HepG2 (cell line): ENCODE results near the gene TBC1D22A. TPM values are rescaled to one million over a fixed set of nuclear protein-coding genes. Genes with fewer than 3 reads are reported as not detected.

Source experiments
- AHR ChIP-seq: IDR thresholded peaks from 2 replicates; pipeline ENCODE4 v1.6.1; 2018; ENCODE audit warnings: missing genetic modification reagents, missing compliant biosample characterization
- ARHGAP35 ChIP-seq: sonication (generic); formaldehyde crosslinking; IDR thresholded peaks from 2 replicates; pipeline ENCODE4 v1.9.0; 2022; ENCODE audit warnings: mild to moderate bottlenecking, inconsistent platforms, moderate library complexity, missing genetic modification reagents, borderline replicate concordance
- ATF4 ChIP-seq, 2 experiments: fragments of 450-650 bp in 1 of 2; sonication (generic) in 1 of 2; formaldehyde crosslinking; IDR thresholded peaks; 2 replicates each; pipeline versions ENCODE4 v1.5.0 to v1.8.0; 2020 to 2022; ENCODE audit warnings: mild to moderate bottlenecking in 1 of 2, missing genetic modification reagents in 1 of 2
- BHLHE40 ChIP-seq: IDR thresholded peaks from 2 replicates; pipeline ENCODE4 v1.6.1; 2011; ENCODE audit warnings: low read length, improper control_type of control experiment
- MYNN ChIP-seq: sonication (generic); formaldehyde crosslinking; IDR thresholded peaks from 2 replicates; pipeline ENCODE4 v1.4.0; 2020; ENCODE audit warnings: mild to moderate bottlenecking, low read depth, missing genetic modification reagents
- SMYD3 ChIP-seq: sonication (generic); formaldehyde crosslinking; IDR thresholded peaks from 2 replicates; pipeline ENCODE4 v1.8.1; 2023; ENCODE audit warnings: mild to moderate bottlenecking, missing genetic modification reagents
- SP5 ChIP-seq: IDR thresholded peaks from 2 replicates; pipeline ENCODE4 v1.6.1; 2016; ENCODE audit warnings: low read depth, borderline replicate concordance
- STAT6 ChIP-seq: sonication (generic); formaldehyde crosslinking; IDR thresholded peaks from 2 replicates; pipeline ENCODE4 v1.4.0; 2020; ENCODE audit warnings: missing genetic modification reagents, mild to moderate bottlenecking, borderline replicate concordance
- TCF7 ChIP-seq: sonication (generic); IDR thresholded peaks from 2 replicates; pipeline ENCODE4 v1.6.1; 2016; ENCODE audit warnings: antibody characterized with exemption, low read depth
- THAP11 ChIP-seq: IDR thresholded peaks from 2 replicates; pipeline ENCODE4 v1.6.1; 2016; ENCODE audit warnings: missing biosample characterization, missing genetic modification reagents
- U2AF1 ChIP-seq: fragments of 200-400 bp; formaldehyde crosslinking; optimal IDR thresholded peaks from 2 replicates; pipeline ENCODE3; 2017; ENCODE audit warnings: mild to moderate bottlenecking, low read depth, low read length
- YY1 ChIP-seq: IDR thresholded peaks from 2 replicates; pipeline ENCODE4 v1.6.1; 2011; ENCODE audit warnings: low read length, low read depth, moderate library complexity, mild to moderate bottlenecking; ENCODE audit not compliant: insufficient read depth, insufficient replicate concordance
- ZBTB1 ChIP-seq: sonication (generic); formaldehyde crosslinking; IDR thresholded peaks from 2 replicates; pipeline ENCODE4 v1.4.0; 2020; ENCODE audit warnings: missing genetic modification reagents, borderline replicate concordance
- ZNF207 ChIP-seq: fragments of 450-650 bp; IDR thresholded peaks from 2 replicates; pipeline ENCODE4 v1.6.1; 2016; ENCODE audit warnings: antibody characterized with exemption, borderline replicate concordance
- ZNF317 ChIP-seq: sonication (generic); formaldehyde crosslinking; IDR thresholded peaks from 2 replicates; pipeline ENCODE4 v1.5.0; 2020; ENCODE audit warnings: mild to moderate bottlenecking, missing genetic modification reagents
- ZNF44 ChIP-seq: sonication (generic); formaldehyde crosslinking; IDR thresholded peaks from 2 replicates; pipeline ENCODE4 v1.5.1; 2020; ENCODE audit warnings: mild to moderate bottlenecking, missing genetic modification reagents
- ZNF598 ChIP-seq: sonication (generic); formaldehyde crosslinking; IDR thresholded peaks from 2 replicates; pipeline ENCODE4 v1.5.1; 2020; ENCODE audit warnings: mild to moderate bottlenecking, missing genetic modification reagents, borderline replicate concordance
- ZNF639 ChIP-seq: conservative IDR thresholded peaks from 2 replicates; pipeline ENCODE4 v1.6.1; 2018; ENCODE audit warnings: missing genetic modification reagents
- ZNF687 ChIP-seq: sonication (generic); formaldehyde crosslinking; IDR thresholded peaks from 2 replicates; pipeline ENCODE4 v1.5.1; 2020; ENCODE audit warnings: mild to moderate bottlenecking, missing genetic modification reagents, moderate library complexity
- ZNF724P ChIP-seq: sonication (generic); formaldehyde crosslinking; IDR thresholded peaks from 2 replicates; pipeline ENCODE4 v1.8.0; 2022; ENCODE audit warnings: missing genetic modification reagents, borderline replicate concordance
- polyA plus RNA-seq, 8 experiments: library from polyadenylated mRNA; depleted of rRNA in 3 of 8; stranded (reverse) in 7 of 8; unstranded in 1 of 8; fragments of >200 nt; fragmentation: Illumina TruSeq in 4 of 8; extraction: Trizol in 4 of 8; gene quantifications; 2 replicates each; pipeline versions ENCODE4 v1.2.1 to v1.2.3, GENCODE V29; 2011 to 2016; ENCODE audit warnings: low read depth in 4 of 8, missing spikeins in 1 of 8, mixed read lengths in 1 of 8; ENCODE audit not compliant: insufficient read depth in 1 of 8
- total RNA-seq, 5 experiments: library from RNA; depleted of rRNA; stranded (reverse); fragments of >200 nt; fragmentation: Illumina TruSeq; extraction: Trizol; gene quantifications; 2 replicates each; pipeline ENCODE4 v1.2.3, GENCODE V29; 2016; ENCODE audit warnings: low read depth in 1 of 5

Gene TBC1D22A
- total and polyA plus RNA-seq, 2 of the 13 experiments (the other 11 are each of a cell fraction or from before 2014, with no cell fraction given), result 17.3 to 18.0 TPM

- peak; percentile 48 for TF ChIP-seq YY1
- TF ChIP-seq ZNF687 (CRISPR knock-in tag), result peak; percentile 97
- TF ChIP-seq STAT6 (CRISPR knock-in tag), result peak; percentile 44; the same call in 1 of the 2 replicates
- TF ChIP-seq ARHGAP35 (CRISPR knock-in tag), result peak; percentile 75
- peak; percentile 93 for TF ChIP-seq THAP11 (CRISPR knock-in tag)
- TF ChIP-seq AHR (CRISPR knock-in tag), result 0 out of 2 replicates have a peak, but pooled peaks have one; percentile 60
- peak; percentile 69 for TF ChIP-seq BHLHE40
- TF ChIP-seq ZNF598 (CRISPR knock-in tag), result peak; percentile 81
- peak; percentile 77 for TF ChIP-seq ZNF317
- no peak for TF ChIP-seq TCF7
- TF ChIP-seq ZNF207, result no peak
- no peak; a peak in 2 of 4 replicates for TF ChIP-seq ATF4 (CRISPR knock-in tag; IDR thresholded peaks at IDR 0.05)
- TF ChIP-seq SMYD3 (CRISPR knock-in tag), result no peak; the same call in 1 of the 2 replicates
- TF ChIP-seq U2AF1, result peak; percentile 69
- no peak for TF ChIP-seq MYNN (CRISPR knock-in tag)
- peak; percentile 20; the same call in 1 of the 2 replicates for TF ChIP-seq SP5 (CRISPR knock-in tag)
- TF ChIP-seq ZNF639 (CRISPR knock-in tag), result peak; percentile 87
- peak; percentile 38; the same call in 1 of the 2 replicates for TF ChIP-seq ZNF44 (CRISPR knock-in tag)
- no peak for TF ChIP-seq ZBTB1 (CRISPR knock-in tag)
- no peak for TF ChIP-seq ZNF724P (CRISPR knock-in tag)
Observed at GRCh38 chr22:46762238-46763050, at the start of gene TBC1D22A (continued).
